ENCODE measurements around the gene SPDYE6. TPM values are rescaled to one million over a fixed set of nuclear protein-coding genes. Genes with fewer than 3 reads are reported as not detected.
"Not testable (repeated sequence)": the region's sequence is repeated elsewhere in the genome, so short reads cannot be mapped to it uniquely, and the experiment has no call there.

SPDYE6 gene
- total and polyA plus RNA-seq, 2 of the 4 experiments (the other 2 are of a cell fraction) = not detected

- H2AFZ ChIP-seq (replicated peaks; ENCODE audit: low read length, poor library complexity); BruUV-seq (replicated peaks); H3K23ac ChIP-seq (ENCODE audit: low read depth, low read length); H2BK15ac ChIP-seq (ENCODE audit: low read depth, low read length); ATAC-seq (ENCODE audit: low read depth); DNase-seq; H2AK9ac ChIP-seq (replicated peaks; ENCODE audit: low read depth, low read length, poor library complexity); H3K9me3 ChIP-seq (ENCODE audit: control insufficient read depth, insufficient read depth, low read length); H3K4ac ChIP-seq (ENCODE audit: low read depth, low read length); H2BK20ac ChIP-seq (ENCODE audit: low read depth, low read length); H3K9ac ChIP-seq (ENCODE audit: low read depth, low read length); POLR2A ChIA-PET (ENCODE audit: unreplicated experiment); H3K79me1 ChIP-seq (ENCODE audit: low read depth in 1 of 2, low read length in 2 of 2); H4K91ac ChIP-seq (ENCODE audit: insufficient read depth, low read depth, low read length); H4K20me1 ChIP-seq (ENCODE audit: insufficient read depth, low read length); H4K8ac ChIP-seq (ENCODE audit: low read depth in 2 of 2, low read length in 2 of 2); H4K5ac ChIP-seq (ENCODE audit: low read depth, low read length); H2BK120ac ChIP-seq (ENCODE audit: low read depth, low read length); H2BK5ac ChIP-seq (ENCODE audit: low read depth, low read length, poor library complexity, severe bottlenecking); H3K56ac ChIP-seq (ENCODE audit: extremely low read depth, insufficient read depth, low read length); H3K27ac ChIP-seq (ENCODE audit: insufficient read depth, low read length); H2AK5ac ChIP-seq (ENCODE audit: low read depth, low read length); intact Hi-C loops (cut with micrococcal nuclease); H3K4me3 ChIP-seq (ENCODE audit: insufficient read depth, low read depth, low read length); dilution Hi-C loops (cut with HindIII; ENCODE audit: low sequenced_read_pairs, unreplicated experiment); CTCF ChIA-PET; H3K4me1 ChIP-seq (ENCODE audit: control insufficient read depth, insufficient read depth, low read length); H3K9me1 ChIP-seq (ENCODE audit: insufficient read depth, low read length); H3K4me2 ChIP-seq (ENCODE audit: low read depth, low read length); H3K14ac ChIP-seq (replicated peaks; ENCODE audit: low read depth, low read length); H3K36me3 ChIP-seq (ENCODE audit: control insufficient read depth, insufficient read depth, low read length); in situ Hi-C loops (cut with MboI; ENCODE audit: low sequenced_read_pairs); H3K18ac ChIP-seq (ENCODE audit: low read depth, low read length): not testable (repeated sequence)
- peaks cover 13% of the 10 kb centered on the region for H3K27me3 ChIP-seq (ENCODE audit: control insufficient read depth, insufficient read depth, low read length)
- 83% methylated on average over 1 of the region's 6 CpGs; no CpG with 5 or more reads in 1 of the 2 experiments for WGBS, 2 experiments (ENCODE audit: extremely low coverage in 2 of 2, insufficient read length in 1 of 2)
Measured at GRCh38 chr7:102327183-102327582, 29.1 kb downstream of the SPDYE6 start.

Measured in IMR-90 (cell line).